Measurements from ENCODE around the gene FBXO31. TPM values are rescaled to one million over a fixed set of nuclear protein-coding genes. Genes with fewer than 3 reads are reported as not detected.

Gene FBXO31
- total and polyA plus RNA-seq, 9 of the 15 experiments (the other 6 are each of a cell fraction or from before 2014, with no cell fraction given), result 0.18 to 33.3 (median 10.9) TPM

- TF ChIP-seq MLLT1 (IDR thresholded peaks at IDR 0.05) (no peak), ZNF639 (CRISPR knock-in tag; conservative IDR thresholded peaks at IDR 0.05 in 1 of 2, IDR thresholded peaks at IDR 0.05 in 1 of 2) (peak in 1 of 2 experiments; percentile 16; a peak in 1 of 4 replicates), SIX5 (IDR thresholded peaks at IDR 0.05; ENCODE audit: borderline replicate concordance in 1 of 2, insufficient read depth in 1 of 2, low read depth in 1 of 2, low read length in 2 of 2) (peak; percentile 69 to 72; a peak in 3 of 4 replicates), ZNF174 (CRISPR knock-in tag; IDR thresholded peaks at IDR 0.05) (no peak), ZBTB33 (CRISPR knock-in tag; IDR thresholded peaks at IDR 0.05) (no peak), TOE1 (IDR thresholded peaks at IDR 0.05; ENCODE audit: borderline replicate concordance) (peak; percentile 72; the same call in 1 of the 2 replicates), TOE1 (CRISPR knock-in tag; IDR thresholded peaks at IDR 0.05; ENCODE audit: borderline replicate concordance, low read depth) (no peak), JUNB (CRISPR knock-in tag; conservative IDR thresholded peaks at IDR 0.05) (no peak), NFE2 (IDR thresholded peaks at IDR 0.05; ENCODE audit: low read depth) (peak; percentile 12; the same call in 1 of the 2 replicates), NFE2L1 (tag; IDR thresholded peaks at IDR 0.05; ENCODE audit: borderline replicate concordance, low read depth) (no peak), NR2C2 (CRISPR knock-in tag; IDR thresholded peaks at IDR 0.05) (peak; percentile 68), NR2C2 (tag; IDR thresholded peaks at IDR 0.05) (peak; percentile 94), ZNF507 (tag; conservative IDR thresholded peaks at IDR 0.05) (no peak), RBM22 (IDR thresholded peaks at IDR 0.05; ENCODE audit: low read depth, low read length, poor library complexity, severe bottlenecking) (no peak), ARID2 (IDR thresholded peaks at IDR 0.05) (no peak), MCM2 (IDR thresholded peaks at IDR 0.05; ENCODE audit: low read depth) (no peak), MEF2D (tag; conservative IDR thresholded peaks at IDR 0.05; ENCODE audit: low read depth) (no peak), HMBOX1 (IDR thresholded peaks at IDR 0.05) (no peak), IRF2 (CRISPR knock-in tag; IDR thresholded peaks at IDR 0.05) (no peak), LEF1 (IDR thresholded peaks at IDR 0.05) (no peak)
Observed at GRCh38 chr16:87391950-87392820, 8.6 kb upstream of the FBXO31 start, which contains the start of gene MAP1LC3B (continued).

All from K562 (cell line).